SHP77 treated with DMSO at 0.1 percent for 48 hours (cell line): ENCODE results near the gene SRSF2.
A peak's percentile ranks its signal among the peaks of the same experiment; 100 is the strongest.
"Not testable (repeated sequence)": the region's sequence is repeated elsewhere in the genome, so short reads cannot be mapped to it uniquely, and the experiment has no call there.

Experiments used
- DNase-seq: peaks from one replicate; lab custom pipeline; 2025; lab: John Stamatoyannopoulos, UW

The SRSF2 gene

GRCh38 chr17:76737082-76737675 is at the start of gene SRSF2:
SRSF2 (minus strand) TSS chr17:76737331; CDS start chr17:76737160, 171 bp downstream.
- DNase-seq: peak; percentile 94

- no peak for DNase-seq
Measured at GRCh38 chr17:76784926-76785325, 47.8 kb upstream of the SRSF2 start.

- DNase-seq: no peak
Measured at GRCh38 chr17:76783146-76783545, 46.0 kb upstream of the SRSF2 start.

GRCh38 chr17:76781056-76781982 is 44.2 kb upstream of the SRSF2 start:
- DNase-seq: no peak

- no peak for DNase-seq
Measured at GRCh38 chr17:76775021-76775600, 38.0 kb upstream of the SRSF2 start.

GRCh38 chr17:76772842-76773525 is 35.9 kb upstream of the SRSF2 start:
- no peak for DNase-seq

GRCh38 chr17:76758570-76758969 is 21.4 kb upstream of the SRSF2 start:
- DNase-seq: no peak

GRCh38 chr17:76757256-76757655 is 20.1 kb upstream of the SRSF2 start:
- DNase-seq: no peak

GRCh38 chr17:76755285-76755684 is 18.2 kb upstream of the SRSF2 start:
- DNase-seq: no peak

GRCh38 chr17:76753061-76753961 is 16.2 kb upstream of the SRSF2 start:
- no peak for DNase-seq

GRCh38 chr17:76752006-76752405 is 14.9 kb upstream of the SRSF2 start:
- no peak for DNase-seq

GRCh38 chr17:76751416-76751993 is 14.4 kb upstream of the SRSF2 start:
- DNase-seq: no peak

- no peak for DNase-seq
Measured at GRCh38 chr17:76748657-76749056, 11.5 kb upstream of the SRSF2 start.

GRCh38 chr17:76747716-76748363 is 10.7 kb upstream of the SRSF2 start:
- DNase-seq: no peak

GRCh38 chr17:76745785-76746184 is 8.7 kb upstream of the SRSF2 start:
- DNase-seq: not testable (repeated sequence)

GRCh38 chr17:76744747-76745146 is 7.6 kb upstream of the SRSF2 start:
- no peak for DNase-seq

- no peak for DNase-seq
Measured at GRCh38 chr17:76742958-76743357, 5.8 kb upstream of the SRSF2 start.

- no peak for DNase-seq
Measured at GRCh38 chr17:76740329-76741118, 3.4 kb upstream of the SRSF2 start.

GRCh38 chr17:76739568-76740115 is 2.5 kb upstream of the SRSF2 start:
- not testable (repeated sequence) for DNase-seq
